Measurements from ENCODE around the gene CNP.
"Not testable (repeated sequence)": the region's sequence is repeated elsewhere in the genome, so short reads cannot be mapped to it uniquely, and the experiment has no call there.

Gene CNP

GRCh38 chr17:42016411-42016831, 49.8 kb downstream of the CNP start:
- Histone ChIP-seq H3K4me1 (peaks cover 41% of the 10 kb centered on the region), H3K27me3 (no peaks in the 10 kb centered on the region), H3K4me3 (peak overlapping the region; percentile 94), H3K4me2 (peak overlapping the region; percentile 82), H4K20me1 (peaks cover 40% of the 10 kb centered on the region), H3K36me3 (peaks cover 22% of the 10 kb centered on the region), H3K9ac (peak overlapping the region; percentile 99), H3K9me3 (no peaks in the 10 kb centered on the region), H3K27ac (peak overlapping the region; percentile 98)
- no peak for TF ChIP-seq Cebpa-rat (IDR thresholded peaks at IDR 0.05)

- Histone ChIP-seq H3K4me1 (peaks cover 44% of the 10 kb centered on the region), H3K27me3 (no peaks in the 10 kb centered on the region), H3K27ac (peak within 1 kb of the TSS; percentile 98), H3K4me3 (peak within 1 kb of the TSS; percentile 94), H3K4me2 (peak within 1 kb of the TSS; percentile 82), H4K20me1 (peaks cover 32% of the 10 kb centered on the region), H3K36me3 (peaks cover 22% of the 10 kb centered on the region), H3K9me3 (no peaks in the 10 kb centered on the region), H3K9ac (peak within 1 kb of the TSS; percentile 99)
- no peak for TF ChIP-seq Cebpa-rat (IDR thresholded peaks at IDR 0.05)
Observed at GRCh38 chr17:42016941-42017865, 50.6 kb downstream of the CNP start, which contains the start of gene DNAJC7. Gene DNAJC7 (minus strand): TSS chr17:42017439. CDS start chr17:42017416, 23 bp downstream.

- Histone ChIP-seq H3K9me3 (no peaks in the 10 kb centered on the region), H3K4me1 (peaks cover 44% of the 10 kb centered on the region), H3K9ac (peak overlapping the region; percentile 99), H3K27ac (peak overlapping the region; percentile 98), H4K20me1 (peaks cover 26% of the 10 kb centered on the region), H3K4me3 (peak overlapping the region; percentile 94), H3K36me3 (peaks cover 22% of the 10 kb centered on the region), H3K4me2 (peak overlapping the region; percentile 82), H3K27me3 (no peaks in the 10 kb centered on the region)
- TF ChIP-seq Cebpa-rat (IDR thresholded peaks at IDR 0.05), result no peak
Observed at GRCh38 chr17:42017866-42018200, 51.2 kb downstream of the CNP start.

GRCh38 chr17:42018339-42018738, 51.7 kb downstream of the CNP start:
- H3K4me1 ChIP-seq, result peaks cover 44% of the 10 kb centered on the region
- no peak overlapping the region for H3K9ac ChIP-seq
- H4K20me1 ChIP-seq, result peaks cover 21% of the 10 kb centered on the region
- no peaks in the 10 kb centered on the region for H3K9me3 ChIP-seq
- H3K27me3 ChIP-seq, result no peaks in the 10 kb centered on the region
- peaks cover 22% of the 10 kb centered on the region for H3K36me3 ChIP-seq
- TF ChIP-seq Cebpa-rat (IDR thresholded peaks at IDR 0.05), result no peak
- H3K4me3 ChIP-seq, result peak overlapping the region; percentile 94; the same call in 1 of the 2 replicates
- H3K4me2 ChIP-seq, result peak overlapping the region; percentile 82
- H3K27ac ChIP-seq, result no peak overlapping the region

GRCh38 chr17:42018988-42019387, 52.4 kb downstream of the CNP start:
- no peak for TF ChIP-seq Cebpa-rat (IDR thresholded peaks at IDR 0.05)

GRCh38 chr17:42019509-42020404, 53.2 kb downstream of the CNP start, which contains the start of gene NKIRAS2:
Gene NKIRAS2 (plus strand): TSS chr17:42020090. CDS start chr17:42021578, 1,488 bp downstream.
- H3K4me2 ChIP-seq, result peak within 1 kb of the TSS; percentile 97
- no peak for TF ChIP-seq Cebpa-rat (IDR thresholded peaks at IDR 0.05)
- H3K36me3 ChIP-seq, result peaks cover 32% of the 10 kb centered on the region
- H3K27me3 ChIP-seq, result no peaks in the 10 kb centered on the region
- H3K4me1 ChIP-seq, result peaks cover 53% of the 10 kb centered on the region
- no peaks in the 10 kb centered on the region for H3K9me3 ChIP-seq
- H3K9ac ChIP-seq, result peak within 1 kb of the TSS; percentile 93
- H3K4me3 ChIP-seq, result peak within 1 kb of the TSS; percentile 95
- peaks cover 6% of the 10 kb centered on the region; the same call in 1 of the 2 replicates for H4K20me1 ChIP-seq
- H3K27ac ChIP-seq, result peak within 1 kb of the TSS; percentile 90

More at GRCh38 chr17:42018988-42019387, 52.4 kb downstream of the CNP start:
- Histone ChIP-seq H3K4me2 (no peak overlapping the region), H3K9me3 (no peaks in the 10 kb centered on the region), H3K27ac (no peak overlapping the region), H3K36me3 (peaks cover 27% of the 10 kb centered on the region), H3K27me3 (no peaks in the 10 kb centered on the region), H4K20me1 (peaks cover 14% of the 10 kb centered on the region; the same call in 1 of the 2 replicates), H3K4me1 (peaks cover 47% of the 10 kb centered on the region), H3K9ac (no peak overlapping the region), H3K4me3 (no peak overlapping the region)

GRCh38 chr17:42020845-42021244, 54.2 kb downstream of the CNP start:
- H3K4me1 ChIP-seq, result peaks cover 48% of the 10 kb centered on the region
- not testable (repeated sequence) for H4K20me1 ChIP-seq, H3K27me3 ChIP-seq, H3K9me3 ChIP-seq
- H3K9ac ChIP-seq, result peak overlapping the region; percentile 93
- peak overlapping the region; percentile 97 for H3K4me2 ChIP-seq
- H3K36me3 ChIP-seq, result peaks cover 38% of the 10 kb centered on the region
- peak overlapping the region; percentile 90 for H3K27ac ChIP-seq
- peak overlapping the region; percentile 95 for H3K4me3 ChIP-seq

GRCh38 chr17:42023524-42024349, 57.1 kb downstream of the CNP start:
- Histone ChIP-seq H3K27ac (peak overlapping the region; percentile 69; the same call in 1 of the 2 replicates), H3K4me1 (peaks cover 36% of the 10 kb centered on the region), H3K4me3 (no peak overlapping the region), H3K9ac (0 out of 2 replicates have a peak overlapping the region, but pooled peaks have one; percentile 28), H3K36me3 (peaks cover 38% of the 10 kb centered on the region), H3K27me3 (no peaks in the 10 kb centered on the region), H3K4me2 (peak overlapping the region; percentile 57), H4K20me1 (no peaks in the 10 kb centered on the region), H3K9me3 (no peaks in the 10 kb centered on the region)
- no peak for TF ChIP-seq Cebpa-rat (IDR thresholded peaks at IDR 0.05)

GRCh38 chr17:42025191-42025579, 58.6 kb downstream of the CNP start:
- H3K4me1 ChIP-seq, result peaks cover 36% of the 10 kb centered on the region
- H3K27ac ChIP-seq, result no peak overlapping the region
- H3K9me3 ChIP-seq, result no peaks in the 10 kb centered on the region
- H4K20me1 ChIP-seq, result no peaks in the 10 kb centered on the region
- H3K27me3 ChIP-seq, result no peaks in the 10 kb centered on the region
- H3K9ac ChIP-seq, result no peak overlapping the region
- no peak for TF ChIP-seq Cebpa-rat (IDR thresholded peaks at IDR 0.05)
- H3K36me3 ChIP-seq, result peaks cover 38% of the 10 kb centered on the region
- H3K4me3 ChIP-seq, result no peak overlapping the region
- peak overlapping the region; percentile 57 for H3K4me2 ChIP-seq

All from BLaER1 (cell line).